ENCODE data around the gene DACT2. TPM values are rescaled to one million over a fixed set of nuclear protein-coding genes. Genes with fewer than 3 reads are reported as not detected.
"Not testable (repeated sequence)": the region's sequence is repeated elsewhere in the genome, so short reads cannot be mapped to it uniquely, and the experiment has no call there.

Gene DACT2
- total RNA-seq, 2 donors from 2014 or later, result 4.9 to 5.4 TPM

- DNase-seq (no peak), ATAC-seq (no peak)
- intact Hi-C loops (cut with DNase I), result no loop called here
- no peaks in the 10 kb centered on the region for H3K9me3 ChIP-seq
- H3K27me3 ChIP-seq, result no peaks in the 10 kb centered on the region
- 76 to 84% methylated on average over 10 to 12 of the region's 12 CpGs for WGBS, 2 donors
- H3K27ac ChIP-seq, result peak overlapping the region in 2 of 4 donors; percentile 51 to 68
- H3K4me3 ChIP-seq, result no peak overlapping the region
- TF ChIP-seq POLR2A (IDR thresholded peaks at IDR 0.05) (no peak), CTCF (IDR thresholded peaks at IDR 0.05) (no peak)
- no peaks in the 10 kb centered on the region for H3K36me3 ChIP-seq (replicated peaks in 1 of 2; ENCODE audit: insufficient read depth in 1 of 2, low read depth in 2 of 2)
- peaks cover 3% of the 10 kb centered on the region for H3K4me1 ChIP-seq
Observed at GRCh38 chr6:168314021-168314420, 5.6 kb downstream of the DACT2 start.

GRCh38 chr6:168313431-168314011 is 6.1 kb downstream of the DACT2 start:
- H3K4me3 ChIP-seq, result no peak overlapping the region
- WGBS, 2 donors, result 55 to 72% methylated on average over 15 of the region's 15 CpGs
- no peaks in the 10 kb centered on the region for H3K27me3 ChIP-seq
- TF ChIP-seq CTCF (IDR thresholded peaks at IDR 0.05), result no peak
- TF ChIP-seq POLR2A (IDR thresholded peaks at IDR 0.05), result no peak
- H3K9me3 ChIP-seq, result no peaks in the 10 kb centered on the region
- no peaks in the 10 kb centered on the region for H3K36me3 ChIP-seq (replicated peaks in 1 of 2; ENCODE audit: insufficient read depth in 1 of 2, low read depth in 2 of 2)
- no peaks in the 10 kb centered on the region for H3K4me1 ChIP-seq
- intact Hi-C loops (cut with DNase I), result no loop called here
- DNase-seq, result no peak
- ATAC-seq, result peak; percentile 52
- H3K27ac ChIP-seq, result peak overlapping the region in 2 of 4 donors; percentile 51 to 68

- H3K36me3 ChIP-seq (replicated peaks in 1 of 2; ENCODE audit: insufficient read depth in 1 of 2, low read depth in 2 of 2); H3K27ac ChIP-seq; H3K27me3 ChIP-seq; DNase-seq; ATAC-seq; H3K4me1 ChIP-seq; intact Hi-C loops (cut with DNase I); H3K9me3 ChIP-seq; H3K4me3 ChIP-seq: not testable (repeated sequence)
- WGBS, 2 donors, result 78 to 92% methylated on average over 8 of the region's 8 CpGs
Observed at GRCh38 chr6:168312125-168312507, 7.5 kb downstream of the DACT2 start.

- Histone ChIP-seq H3K9me3 (no peaks in the 10 kb centered on the region), H3K27me3 (no peaks in the 10 kb centered on the region), H3K4me3 (no peak overlapping the region), H3K4me1 (no peaks in the 10 kb centered on the region), H3K27ac (no peak overlapping the region), H3K36me3 (replicated peaks in 1 of 2; ENCODE audit: insufficient read depth in 1 of 2, low read depth in 2 of 2) (no peaks in the 10 kb centered on the region)
- ATAC-seq (no peak), DNase-seq (no peak)
- 91% methylated on average over 11 of the region's 11 CpGs for WGBS, 2 donors
- TF ChIP-seq CTCF (IDR thresholded peaks at IDR 0.05), result no peak
- intact Hi-C loops (cut with DNase I), result no loop called here
Observed at GRCh38 chr6:168311410-168312124, 8.0 kb downstream of the DACT2 start.

DNA sequence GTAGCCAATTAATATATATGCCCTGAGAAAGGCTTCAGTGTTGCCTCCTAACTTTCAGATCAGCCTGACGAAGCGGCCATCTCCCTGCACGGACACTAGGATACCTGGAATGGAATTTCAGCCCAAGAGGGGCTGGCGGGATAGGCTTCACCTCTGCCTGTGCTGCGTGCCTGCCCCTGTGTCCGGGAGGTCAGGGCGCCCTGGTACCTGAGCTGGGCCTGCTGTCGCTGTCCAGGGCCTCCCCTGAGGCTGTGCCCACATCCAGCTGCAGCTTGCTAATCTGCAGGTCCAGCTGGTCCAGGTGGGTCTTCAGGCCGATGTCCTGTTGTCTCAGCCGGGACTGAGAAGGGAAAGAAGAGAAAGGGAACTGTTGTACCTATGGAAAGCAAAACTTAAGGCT is 8.6 kb downstream of the DACT2 start:
- intact Hi-C loops (cut with DNase I), result no loop called here
- Histone ChIP-seq H3K36me3 (replicated peaks in 1 of 2; ENCODE audit: insufficient read depth in 1 of 2, low read depth in 2 of 2) (no peaks in the 10 kb centered on the region), H3K9me3 (no peaks in the 10 kb centered on the region), H3K4me1 (no peaks in the 10 kb centered on the region), H3K4me3 (no peak overlapping the region), H3K27ac (no peak overlapping the region), H3K27me3 (no peaks in the 10 kb centered on the region)
- no peak for ATAC-seq
- TF ChIP-seq POLR2A (IDR thresholded peaks at IDR 0.05) (no peak), CTCF (IDR thresholded peaks at IDR 0.05) (no peak)
- no peak for DNase-seq
- WGBS, 2 donors, result 88 to 94% methylated on average over 7 to 10 of the region's 10 CpGs

Data from body of pancreas (tissue), 4 donors.